HG03342 (cell line): Measurements from ENCODE around the gene IP6K2.

ENCODE experiments used
- ATAC-seq: cut with Tn5 transposase; IDR thresholded peaks from one replicate; pipeline ENCODE4 v1.9.1; 2021; ENCODE audit warnings: mild to moderate bottlenecking, moderate library complexity; ENCODE audit not compliant: unreplicated experiment

The IP6K2 gene

GRCh38 chr3:48674505-48674904, 42.5 kb downstream of the IP6K2 start:
- no peak for ATAC-seq

GRCh38 chr3:48672522-48672921, 44.5 kb downstream of the IP6K2 start:
- ATAC-seq = no peak

GRCh38 chr3:48664929-48665328, 52.1 kb downstream of the IP6K2 start:
- ATAC-seq = no peak

GRCh38 chr3:48664313-48664644, 52.7 kb downstream of the IP6K2 start:
- ATAC-seq = no peak

GRCh38 chr3:48663489-48664312, 53.3 kb downstream of the IP6K2 start:
- ATAC-seq = peak; percentile 83

GRCh38 chr3:48662753-48663488, 54.1 kb downstream of the IP6K2 start, which contains the start of gene CELSR3:
Gene CELSR3 (minus strand): TSS chr3:48662886. CDS start chr3:48662634, 252 bp downstream.
- no peak for ATAC-seq

- ATAC-seq = no peak
Measured at GRCh38 chr3:48662145-48662752, 54.8 kb downstream of the IP6K2 start.

- ATAC-seq = no peak
Measured at GRCh38 chr3:48661501-48662144, 55.4 kb downstream of the IP6K2 start.

- no peak for ATAC-seq
Measured at GRCh38 chr3:48660800-48661400, 56.1 kb downstream of the IP6K2 start.

GRCh38 chr3:48656841-48657281, 60.2 kb downstream of the IP6K2 start:
- no peak for ATAC-seq

- ATAC-seq = peak; percentile 57
Measured at GRCh38 chr3:48656061-48656840, 60.8 kb downstream of the IP6K2 start.

GRCh38 chr3:48655606-48656005, 61.4 kb downstream of the IP6K2 start:
- no peak for ATAC-seq

- no peak for ATAC-seq
Measured at GRCh38 chr3:48655063-48655462, 62.0 kb downstream of the IP6K2 start.

GRCh38 chr3:48652923-48653715, 63.9 kb downstream of the IP6K2 start:
- no peak for ATAC-seq

- ATAC-seq = no peak
Measured at GRCh38 chr3:48651771-48652170, 65.2 kb downstream of the IP6K2 start.

- ATAC-seq = no peak
Measured at GRCh38 chr3:48650723-48651122, 66.3 kb downstream of the IP6K2 start.

- ATAC-seq = no peak
Measured at GRCh38 chr3:48648188-48648850, 68.7 kb downstream of the IP6K2 start.

- ATAC-seq = no peak
Measured at GRCh38 chr3:48647714-48648113, 69.3 kb downstream of the IP6K2 start.
